NCI-H345 (cell line): ENCODE data around the gene GTF2H1.
"Not testable (repeated sequence)": the region's sequence is repeated elsewhere in the genome, so short reads cannot be mapped to it uniquely, and the experiment has no call there.

ENCODE experiments used
- DNase-seq: peaks from one replicate; lab custom pipeline; 2025; lab: John Stamatoyannopoulos, UW

Gene GTF2H1

DNA sequence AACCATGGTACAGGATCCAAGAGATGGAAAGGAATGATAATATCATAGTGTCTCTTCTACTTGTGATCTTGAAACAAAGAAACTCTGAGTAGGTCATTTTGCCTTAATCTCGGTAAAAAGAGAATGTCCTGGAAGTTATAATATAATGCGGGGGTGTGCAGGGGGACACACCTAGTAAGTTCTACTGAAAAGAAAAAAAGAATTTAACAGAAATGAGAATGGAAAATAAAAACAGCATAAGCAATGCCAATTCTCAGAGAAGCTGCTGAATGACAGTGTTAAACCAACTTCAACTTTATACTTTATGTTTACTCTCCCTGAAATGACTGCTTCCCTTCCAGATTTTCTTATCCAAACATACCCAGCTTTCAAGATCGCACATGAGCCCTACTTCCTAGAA is 2.5 kb upstream of the GTF2H1 start:
- no peak for DNase-seq

DNA sequence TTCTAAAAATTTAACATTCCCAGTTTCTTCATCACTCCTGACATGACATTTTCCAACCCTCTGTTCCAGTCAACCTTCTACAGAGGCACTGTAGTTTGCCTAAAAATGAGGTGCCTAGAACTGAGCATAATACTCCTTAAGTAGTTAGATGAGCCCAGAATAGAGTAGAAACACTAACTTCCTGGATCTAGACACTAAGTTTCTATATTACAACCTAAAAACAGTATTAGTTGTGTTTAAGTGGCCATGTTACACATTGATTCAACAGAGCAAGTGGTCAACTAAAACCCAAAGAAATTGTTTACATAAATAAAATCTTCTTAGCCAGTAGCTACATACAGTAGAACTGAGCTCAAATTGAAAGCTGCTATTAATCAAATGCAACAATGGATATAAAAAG is 1.8 kb upstream of the GTF2H1 start:
- no peak for DNase-seq

DNA sequence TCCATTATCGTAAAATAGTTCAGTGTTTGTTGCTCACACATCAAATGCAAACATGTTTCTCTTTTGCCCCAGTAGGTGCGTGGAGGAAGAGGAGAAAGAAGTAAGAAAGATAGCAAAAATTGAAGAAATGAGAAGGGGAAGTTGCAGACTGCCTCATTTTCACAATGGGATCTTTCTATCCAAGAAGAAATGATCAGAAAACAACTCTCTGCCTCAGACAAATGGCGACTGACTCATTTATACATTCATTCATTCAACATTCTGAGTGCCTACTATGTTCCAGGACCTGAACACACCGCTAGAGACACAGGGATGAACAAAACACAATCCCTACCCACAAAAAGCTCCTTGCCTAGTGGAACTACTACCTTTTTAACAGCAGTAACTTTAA is 794 bp upstream of the GTF2H1 start:
- peak; percentile 30 for DNase-seq

DNA sequence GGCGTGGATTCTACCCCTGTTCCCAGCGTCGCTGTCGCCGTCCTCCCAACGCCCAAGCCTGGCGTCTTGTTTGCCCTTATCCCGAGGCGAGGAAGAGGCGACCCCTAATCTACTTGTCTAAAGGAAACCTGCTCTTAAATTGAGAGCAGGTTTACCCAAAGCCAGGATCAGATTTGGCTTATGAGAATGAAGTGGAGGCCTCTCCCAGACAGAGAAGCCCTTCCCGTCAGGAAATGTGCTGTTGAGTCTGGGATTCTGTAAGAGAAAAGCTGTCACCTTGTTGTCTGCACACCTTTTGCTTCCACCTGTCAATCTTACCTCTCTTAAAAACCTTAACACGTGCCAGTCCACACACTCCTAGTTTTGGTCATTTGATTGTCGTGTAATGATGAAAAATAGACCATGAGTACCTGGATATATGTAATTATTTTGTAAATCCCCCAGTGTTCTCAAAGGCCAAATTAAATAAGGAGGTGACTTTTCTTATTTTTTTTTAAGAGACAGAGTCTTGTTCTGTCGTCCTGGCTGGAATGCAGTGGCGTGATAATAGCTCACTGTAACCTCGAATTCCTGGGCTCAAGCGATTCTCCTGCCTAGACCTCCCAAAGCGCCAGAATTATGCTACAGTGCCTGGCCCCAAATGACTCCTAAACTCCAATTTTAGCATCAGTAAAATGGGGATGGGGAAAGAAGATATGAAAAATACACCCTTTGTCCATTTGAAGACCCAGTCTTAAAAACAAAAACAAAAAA is 627 bp downstream of the GTF2H1 start:
- no peak for DNase-seq

DNA sequence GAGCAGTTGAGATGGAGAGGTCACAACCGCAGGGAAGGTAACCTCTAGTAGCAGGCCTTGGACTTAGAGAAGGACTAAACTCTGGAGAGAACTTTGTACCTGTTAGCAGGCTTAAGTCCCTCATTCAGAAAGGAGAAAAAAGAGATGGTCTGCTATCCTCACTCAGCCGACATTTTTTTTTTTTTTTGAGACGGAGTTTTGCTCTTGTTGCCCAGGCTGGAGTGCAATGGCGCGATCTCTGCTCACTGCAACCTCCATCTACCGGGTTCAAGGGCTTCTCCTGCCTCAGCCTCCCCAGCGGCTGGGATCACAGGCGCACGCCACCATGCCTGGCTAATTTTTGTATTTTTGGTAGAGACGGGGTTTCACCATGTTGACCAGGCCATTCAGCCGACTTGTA is 1.5 kb downstream of the GTF2H1 start:
- DNase-seq, result not testable (repeated sequence)

DNA sequence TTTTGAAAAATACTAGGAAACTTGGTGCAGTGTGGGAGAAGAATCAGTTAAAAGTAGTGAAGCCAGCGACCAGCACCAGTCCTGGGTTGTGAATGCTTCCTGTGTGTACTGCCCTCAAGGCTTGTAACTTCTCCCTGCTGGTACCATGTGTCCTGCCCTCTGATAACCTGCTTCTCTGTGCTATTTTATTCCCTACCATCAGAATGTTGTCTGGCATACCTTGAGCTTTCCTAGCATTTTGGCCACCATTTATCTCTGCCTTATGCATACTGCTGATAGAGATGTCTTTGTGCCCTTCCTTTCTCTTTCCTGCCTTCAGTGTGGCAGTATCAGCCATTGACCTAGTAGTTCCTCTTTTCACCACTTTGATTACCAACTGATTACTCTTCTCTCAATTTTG is 2.0 kb downstream of the GTF2H1 start:
- no peak for DNase-seq

DNA sequence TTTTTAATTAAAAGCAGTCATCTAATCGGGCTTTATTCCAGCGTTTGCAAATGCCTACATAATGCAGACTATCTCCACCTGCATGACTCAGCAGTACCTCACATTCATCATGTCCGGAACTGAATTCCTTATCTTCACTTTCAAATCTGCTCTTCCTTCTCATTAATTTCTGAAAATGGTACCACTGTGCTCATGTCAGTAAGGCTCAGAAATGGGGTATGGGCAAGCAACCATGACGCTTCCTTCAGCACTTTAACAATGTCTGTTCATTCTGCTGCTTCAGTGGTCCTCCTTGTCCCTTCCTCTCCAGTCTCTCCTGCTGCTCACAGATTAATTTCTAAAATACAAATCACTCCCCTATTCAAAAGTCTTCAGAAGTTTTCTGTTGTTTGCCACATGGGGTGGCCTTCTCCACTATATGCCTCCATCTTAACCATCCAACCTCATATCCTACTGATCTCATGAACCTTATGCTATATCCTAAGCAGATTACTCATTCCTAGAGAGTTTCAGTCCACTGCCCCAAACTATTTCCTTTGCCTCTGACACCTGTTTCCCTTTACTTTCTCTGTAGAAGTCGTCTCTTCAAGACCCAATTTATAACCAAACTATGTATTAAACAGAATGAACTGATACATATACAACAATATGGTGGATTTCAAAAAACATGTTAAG is 7.0 kb downstream of the GTF2H1 start:
- DNase-seq, result no peak

DNA sequence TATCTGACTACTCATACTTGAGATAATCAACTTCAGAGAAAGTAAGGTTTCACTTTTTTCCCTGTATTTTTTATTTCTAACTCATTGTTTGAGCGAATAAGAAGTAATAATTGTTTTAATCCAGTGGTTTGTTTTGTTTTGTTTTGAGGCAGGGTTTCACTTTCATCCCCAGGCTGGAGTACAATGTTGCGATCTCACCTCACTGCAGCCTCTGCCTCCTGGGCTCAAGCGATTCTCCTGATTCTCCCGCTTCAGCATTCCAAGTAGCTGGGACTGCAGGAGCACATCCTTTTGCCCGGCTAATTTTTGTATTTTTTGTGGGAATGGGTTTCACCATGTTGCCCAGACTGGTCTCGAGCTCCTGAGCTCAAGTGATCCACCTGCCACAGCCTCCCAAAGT is 8.6 kb downstream of the GTF2H1 start:
- DNase-seq, result no peak

DNA sequence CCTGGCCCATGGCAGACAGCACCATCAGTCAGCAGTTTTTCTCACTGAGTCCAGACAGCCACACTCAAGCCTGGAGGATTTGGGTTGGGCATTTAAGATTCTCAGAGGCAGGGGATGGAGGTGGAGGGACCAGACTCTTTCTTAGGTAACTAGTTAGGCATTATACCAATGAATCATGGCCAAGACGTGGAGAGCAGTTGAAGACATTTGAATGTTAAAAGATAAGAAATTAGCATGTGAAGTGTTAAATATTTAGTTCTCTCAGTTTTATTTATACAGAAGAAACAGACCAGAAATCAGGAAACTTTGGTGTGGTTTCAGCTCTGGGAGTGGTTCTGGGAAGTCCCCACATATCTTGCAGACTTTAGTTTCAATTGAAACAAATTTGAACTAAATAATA is 9.9 kb downstream of the GTF2H1 start:
- DNase-seq, result no peak

DNA sequence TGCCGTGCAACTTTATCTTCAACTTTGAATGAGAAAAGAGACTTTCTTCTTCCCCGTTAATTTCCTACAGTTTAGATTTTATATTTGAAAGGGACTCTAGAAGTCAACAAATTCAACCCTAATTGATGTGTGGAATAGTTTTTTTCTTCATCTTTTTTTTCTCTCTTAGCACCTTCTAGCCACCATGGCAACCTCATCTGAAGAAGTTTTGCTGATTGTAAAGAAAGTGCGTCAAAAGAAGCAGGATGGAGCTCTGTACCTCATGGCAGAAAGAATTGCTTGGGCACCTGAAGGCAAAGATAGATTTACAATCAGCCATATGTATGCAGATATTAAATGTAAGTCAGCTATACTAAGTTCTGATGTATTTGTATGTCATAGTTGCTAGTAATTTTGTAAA is 10.5 kb downstream of the GTF2H1 start:
- DNase-seq, result no peak

DNA sequence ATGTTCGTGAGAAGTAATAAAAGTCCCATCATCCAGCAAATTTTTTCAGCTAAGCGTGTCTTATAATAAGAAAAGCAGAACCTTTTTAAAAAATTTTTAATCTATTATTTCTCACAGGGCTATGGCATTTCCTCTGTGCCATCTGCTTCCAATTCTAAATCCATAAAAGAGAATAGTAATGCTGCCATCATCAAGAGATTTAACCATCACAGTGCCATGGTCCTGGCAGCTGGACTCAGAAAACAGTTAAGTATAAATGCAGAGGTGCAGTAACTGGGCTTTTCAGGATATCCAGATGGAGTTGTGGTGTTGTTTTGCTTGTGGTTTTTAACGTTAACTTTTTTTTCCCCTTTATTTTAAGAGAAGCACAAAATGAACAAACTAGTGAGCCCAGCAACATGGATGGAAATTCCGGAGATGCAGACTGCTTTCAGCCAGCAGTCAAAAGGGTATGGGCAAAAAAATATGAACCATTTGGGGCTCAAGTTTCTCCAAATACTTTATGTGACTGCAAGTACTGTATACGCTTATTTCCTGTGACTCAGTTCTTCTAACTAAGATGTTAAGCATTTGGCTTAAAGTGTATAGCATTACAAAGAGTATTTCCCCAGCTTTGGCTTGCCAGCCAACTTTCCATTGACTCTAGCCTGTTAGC is 25.2 kb downstream of the GTF2H1 start:
- no peak for DNase-seq

DNA sequence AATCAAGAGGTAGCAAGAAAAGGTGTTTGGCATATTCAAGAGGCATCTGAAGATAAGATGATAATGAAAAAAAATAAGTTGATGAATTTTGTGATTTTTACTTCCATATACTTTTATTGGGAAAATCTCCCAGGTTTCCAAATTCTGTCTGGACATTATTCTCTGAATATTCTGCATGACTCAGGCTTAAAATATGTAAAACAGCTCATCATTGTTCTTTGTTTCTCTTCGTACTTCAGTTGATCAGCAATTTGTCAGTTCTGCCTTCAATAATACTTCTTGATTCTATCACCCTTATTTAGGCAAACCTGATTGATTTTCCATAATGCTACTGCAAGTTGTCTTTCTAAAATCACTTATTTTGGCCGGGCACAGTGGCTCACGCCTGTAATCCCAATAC is 30.2 kb downstream of the GTF2H1 start:
- DNase-seq, result no peak

DNA sequence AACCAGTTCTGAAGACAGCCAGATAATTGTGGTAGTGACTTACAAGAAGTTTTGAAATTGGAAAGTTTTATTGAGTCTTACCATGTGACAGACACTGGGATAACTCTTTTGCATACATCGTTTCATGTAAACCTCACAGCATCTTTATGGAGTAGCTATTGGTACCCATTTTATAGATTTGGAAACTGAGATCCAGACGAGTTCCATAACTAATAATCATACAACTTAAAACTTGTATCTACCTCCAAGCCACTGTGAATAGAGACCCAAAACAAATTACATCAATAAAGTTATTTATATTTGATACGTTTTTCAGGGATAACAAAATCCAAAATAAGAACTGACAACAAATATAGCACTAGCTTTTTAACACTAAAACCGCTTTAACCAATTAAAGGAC is 36.3 kb downstream of the GTF2H1 start:
- DNase-seq, result no peak

DNA sequence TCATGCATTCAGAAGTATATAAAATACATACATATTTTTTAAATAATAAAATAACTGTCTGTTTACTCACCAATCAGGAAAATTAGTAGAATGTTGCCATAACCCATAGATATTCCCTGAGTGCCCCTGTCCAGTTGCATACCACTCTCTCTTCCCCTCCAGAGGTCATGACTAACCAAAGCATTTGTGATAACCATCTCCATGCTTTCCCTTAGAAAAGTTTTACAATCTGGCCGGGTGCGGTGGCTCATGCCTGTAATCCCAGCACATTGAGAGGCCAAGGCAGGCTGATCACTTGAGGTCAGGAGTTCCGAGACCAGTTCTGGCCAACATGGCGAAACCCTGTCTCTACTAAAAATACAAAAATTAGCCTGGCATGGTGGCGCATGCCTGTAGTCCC is 38.8 kb downstream of the GTF2H1 start:
- DNase-seq, result no peak

DNA sequence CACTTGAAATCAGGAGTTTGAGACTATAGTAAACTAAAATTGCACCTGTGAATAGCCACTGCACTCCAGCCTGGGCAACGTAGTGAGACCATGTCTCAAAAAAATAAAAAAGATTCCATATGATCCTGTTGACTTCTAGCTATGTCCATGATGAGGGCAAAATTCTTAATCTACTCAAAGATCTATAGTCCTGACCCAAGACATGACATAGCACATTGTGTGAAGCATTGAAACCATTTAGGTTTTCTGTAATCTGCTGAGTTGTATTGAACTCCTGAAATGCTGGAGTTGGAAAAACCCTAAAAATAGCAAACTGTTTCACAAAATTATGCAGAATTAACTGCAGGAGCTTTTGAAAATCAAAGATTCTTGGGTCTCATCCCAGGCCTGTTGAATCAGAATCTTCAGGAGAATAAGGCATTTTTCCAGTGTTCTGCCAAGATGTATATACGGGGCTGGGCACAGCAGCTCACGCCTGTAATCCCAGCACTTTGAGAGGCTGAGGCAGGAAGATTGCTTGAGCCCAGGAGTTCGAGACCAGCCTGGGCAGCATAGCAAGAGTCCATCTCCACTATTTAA is 42.2 kb downstream of the GTF2H1 start:
- no peak for DNase-seq

DNA sequence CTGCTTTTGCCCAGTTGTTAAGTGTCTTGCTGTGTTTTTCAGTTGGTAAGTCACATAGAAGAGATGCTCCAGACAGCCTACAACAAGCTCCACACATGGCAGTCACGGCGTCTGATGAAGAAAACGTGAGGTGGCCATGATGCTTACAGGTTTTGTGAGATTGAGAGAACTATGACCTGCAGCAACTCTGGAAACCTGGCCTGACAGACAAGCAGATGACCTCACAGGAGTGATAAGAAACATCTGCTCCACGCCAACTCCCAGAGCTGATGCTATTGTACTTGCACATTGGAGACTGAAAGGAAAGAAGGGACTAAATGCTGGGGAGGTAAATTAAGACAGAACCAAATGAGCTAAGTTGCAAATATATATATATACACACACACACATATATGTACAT is 43.4 kb downstream of the GTF2H1 start:
- no peak for DNase-seq

DNA sequence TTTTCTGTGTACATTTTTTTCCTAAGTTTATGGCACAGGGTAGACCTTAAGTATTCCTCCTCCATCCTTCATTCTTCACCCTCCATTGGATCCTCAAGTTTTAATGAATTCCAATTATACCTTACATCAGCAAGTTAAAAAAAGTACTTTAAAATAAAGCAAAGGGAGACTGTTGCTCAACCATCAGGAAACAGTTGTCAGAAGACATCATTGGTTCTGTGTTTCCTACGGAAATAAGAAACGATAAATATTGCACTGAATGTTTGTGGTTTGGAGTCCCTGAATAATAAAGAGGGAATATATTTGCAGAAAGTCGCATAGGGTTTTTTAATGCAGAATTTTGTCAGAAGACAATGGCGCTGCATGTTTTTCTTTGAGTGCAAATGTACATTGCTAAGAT is 43.9 kb downstream of the GTF2H1 start:
- DNase-seq, result no peak

DNA sequence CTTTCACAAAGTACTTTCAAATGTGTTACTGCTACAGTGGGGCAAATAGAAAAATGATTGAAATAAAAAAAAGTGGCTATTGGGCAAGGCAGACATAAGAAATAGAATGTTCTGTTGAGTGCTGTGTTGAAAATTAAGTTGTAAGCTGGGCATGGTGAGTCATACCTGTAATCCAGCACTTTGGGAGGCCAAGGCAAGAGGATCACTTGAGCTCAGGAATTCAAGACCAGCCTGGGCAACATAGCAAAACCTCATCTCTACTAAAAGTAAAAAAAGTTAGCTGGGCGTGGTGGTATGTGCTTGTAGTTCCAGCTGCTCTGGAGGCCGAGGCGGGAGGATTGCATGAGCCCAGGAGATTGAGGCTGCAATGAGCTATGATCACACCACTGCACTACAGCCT is 45.1 kb downstream of the GTF2H1 start:
- DNase-seq, result no peak

DNA sequence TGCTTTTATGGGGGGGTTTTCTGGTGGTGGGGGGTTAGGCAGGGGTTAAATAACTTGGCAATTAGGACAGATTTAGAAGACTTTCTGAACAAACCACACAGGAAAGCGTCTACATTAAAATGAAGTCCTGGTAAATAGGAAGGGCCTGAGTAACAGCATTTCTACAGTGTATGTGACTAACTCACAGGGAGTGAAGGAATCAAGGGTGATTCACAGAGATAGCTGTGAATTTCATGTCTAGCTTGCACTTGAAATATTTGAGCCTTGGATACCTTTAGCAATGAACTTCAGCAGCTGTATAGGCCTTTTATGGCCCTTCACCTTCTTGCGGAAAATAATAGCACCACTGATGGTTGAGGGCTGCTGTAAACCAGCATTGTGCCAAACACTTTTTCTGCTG is 45.9 kb downstream of the GTF2H1 start:
- DNase-seq, result no peak

DNA sequence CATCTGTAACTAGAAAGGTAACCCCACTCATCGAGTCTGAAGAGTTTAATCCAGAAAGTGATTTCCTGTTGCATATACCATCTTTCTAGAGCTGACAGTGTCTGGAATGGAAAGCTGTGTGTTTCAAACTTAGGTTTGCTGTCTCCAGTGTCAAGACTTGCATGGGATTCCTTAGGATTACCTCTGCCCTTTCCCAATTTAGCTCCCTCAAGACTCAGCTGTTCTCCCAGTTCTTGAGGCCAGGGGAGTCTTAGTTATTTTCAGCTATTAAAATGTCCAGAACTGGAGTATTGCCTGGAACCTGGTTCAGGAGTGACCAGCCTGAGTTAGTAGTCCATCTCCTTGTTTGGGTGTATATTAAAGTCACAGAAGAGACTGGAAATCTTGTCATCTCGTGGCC is 47.0 kb downstream of the GTF2H1 start:
- DNase-seq, result no peak

DNA sequence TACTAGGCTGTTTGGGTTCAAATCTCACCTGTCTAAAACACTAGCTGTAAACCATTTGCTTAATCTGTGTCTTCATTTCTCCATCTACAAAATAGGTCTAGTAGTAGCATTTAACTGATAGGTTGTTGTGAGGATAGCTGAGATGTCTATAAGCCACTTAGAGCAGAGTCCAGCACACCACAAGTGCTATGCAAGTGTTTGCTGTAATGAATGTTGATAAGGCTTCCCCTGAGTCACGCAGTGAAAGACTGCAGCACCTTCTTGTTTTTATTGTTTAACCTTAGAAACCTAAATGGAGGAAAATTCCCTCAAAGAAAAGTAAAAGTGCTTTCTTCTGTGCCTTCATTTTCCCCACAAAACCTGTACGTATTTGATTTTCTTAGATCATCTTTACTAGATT is 48.9 kb downstream of the GTF2H1 start:
- DNase-seq, result no peak

DNA sequence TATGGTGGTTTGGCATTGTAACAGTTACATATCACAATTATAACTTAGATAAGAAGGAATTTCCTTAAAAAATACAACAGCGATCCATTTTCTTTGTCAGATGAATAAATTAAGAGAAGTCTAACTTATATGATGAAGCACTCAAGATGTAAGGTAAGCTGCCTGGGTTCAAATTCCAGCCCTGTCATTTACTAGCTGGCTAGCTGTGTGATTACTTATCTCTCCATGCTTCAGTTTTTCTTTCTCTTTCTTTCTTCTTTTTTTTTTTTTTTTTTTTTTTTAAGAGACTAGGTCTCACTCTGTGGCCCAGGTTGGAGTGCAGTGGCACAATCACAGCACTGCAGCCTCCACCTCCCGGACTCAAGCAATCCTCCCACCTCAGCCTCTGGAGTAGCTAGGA is 49.8 kb downstream of the GTF2H1 start:
- DNase-seq, result no peak

DNA sequence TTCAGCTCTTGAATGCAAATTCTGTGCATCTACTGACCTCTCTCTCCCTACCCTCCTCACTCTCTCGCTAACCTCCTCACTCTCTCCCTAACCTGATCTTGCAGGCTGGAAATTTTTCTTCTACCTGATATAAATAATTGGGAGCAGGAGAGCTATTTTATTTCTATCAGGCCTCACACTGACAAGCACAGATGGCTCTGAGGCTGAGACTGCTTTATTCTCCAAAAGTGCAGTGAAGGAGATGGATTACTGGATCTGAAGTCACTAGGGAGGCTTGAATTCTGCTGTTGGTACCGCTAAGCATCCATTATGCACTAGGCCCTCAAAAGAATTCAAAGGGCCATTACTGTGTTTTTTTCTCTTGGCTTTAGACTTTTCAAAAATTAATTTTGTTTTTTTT is 52.6 kb downstream of the GTF2H1 start:
- DNase-seq, result no peak
